ENCODE data around the gene TMED10. TPM values are rescaled to one million over a fixed set of nuclear protein-coding genes. Genes with fewer than 3 reads are reported as not detected.
A peak's percentile ranks its signal among the peaks of the same experiment; 100 is the strongest.

TMED10 gene
- total RNA-seq, 4 donors from 2014 or later: 58.6 to 181 (median 115) TPM

- peak overlapping the region in 1 of 4 donors; percentile 33 for H3K27ac ChIP-seq
- TF ChIP-seq CTCF (IDR thresholded peaks at IDR 0.05) (no peak), POLR2A (IDR thresholded peaks at IDR 0.05) (no peak)
- H3K36me3 ChIP-seq: no peaks in the 10 kb centered on the region
- no peaks in the 10 kb centered on the region for H3K9me3 ChIP-seq
- H3K27me3 ChIP-seq: no peaks in the 10 kb centered on the region
- H3K4me3 ChIP-seq: no peak overlapping the region
- peaks cover 0 to 18% (median 0%) of the 10 kb centered on the region in 4 donors for H3K4me1 ChIP-seq
- no peak for DNase-seq
Measured at GRCh38 chr14:75196468-75196867, 20.1 kb upstream of the TMED10 start.

- Histone ChIP-seq H3K27ac (peak overlapping the region in 1 of 4 donors; percentile 33), H3K9me3 (no peaks in the 10 kb centered on the region), H3K4me3 (no peak overlapping the region), H3K4me1 (peaks cover 0 to 18% (median 0%) of the 10 kb centered on the region in 4 donors), H3K27me3 (no peaks in the 10 kb centered on the region), H3K36me3 (no peaks in the 10 kb centered on the region)
- TF ChIP-seq POLR2A (IDR thresholded peaks at IDR 0.05) (no peak), CTCF (IDR thresholded peaks at IDR 0.05) (no peak)
- DNase-seq: no peak
Measured at GRCh38 chr14:75196064-75196463, 19.7 kb upstream of the TMED10 start.

GRCh38 chr14:75191100-75191499, 14.7 kb upstream of the TMED10 start:
- H3K27ac ChIP-seq: no peak overlapping the region
- no peak overlapping the region for H3K4me3 ChIP-seq
- H3K4me1 ChIP-seq: peaks cover 0 to 3% (median 0%) of the 10 kb centered on the region in 4 donors
- H3K36me3 ChIP-seq: no peaks in the 10 kb centered on the region
- H3K27me3 ChIP-seq: no peaks in the 10 kb centered on the region
- H3K9me3 ChIP-seq: no peaks in the 10 kb centered on the region
- no peak for DNase-seq
- no peak for TF ChIP-seq POLR2A (IDR thresholded peaks at IDR 0.05)
- no peak for TF ChIP-seq CTCF (IDR thresholded peaks at IDR 0.05)

GRCh38 chr14:75190023-75190422, 13.6 kb upstream of the TMED10 start:
- Histone ChIP-seq H3K9me3 (no peaks in the 10 kb centered on the region), H3K4me1 (peaks cover 0 to 3% (median 0%) of the 10 kb centered on the region in 4 donors), H3K27ac (no peak overlapping the region), H3K4me3 (no peak overlapping the region), H3K27me3 (no peaks in the 10 kb centered on the region), H3K36me3 (no peaks in the 10 kb centered on the region)
- TF ChIP-seq POLR2A (IDR thresholded peaks at IDR 0.05) (no peak), CTCF (IDR thresholded peaks at IDR 0.05) (no peak)
- no peak for DNase-seq

- peak in 2 of 3 donors; percentile 57 to 66 for DNase-seq
- peak overlapping the region in 1 of 4 donors; percentile 34 for H3K27ac ChIP-seq
Measured at GRCh38 chr14:75188520-75189268, 12.3 kb upstream of the TMED10 start.

More at GRCh38 chr14:75188520-75189268, 12.3 kb upstream of the TMED10 start:
- TF ChIP-seq CTCF (IDR thresholded peaks at IDR 0.05): no peak
- TF ChIP-seq POLR2A (IDR thresholded peaks at IDR 0.05): no peak
- H3K36me3 ChIP-seq: no peaks in the 10 kb centered on the region
- H3K4me3 ChIP-seq: no peak overlapping the region
- H3K4me1 ChIP-seq: peaks cover 0 to 3% (median under 1%) of the 10 kb centered on the region in 4 donors
- no peaks in the 10 kb centered on the region for H3K27me3 ChIP-seq
- no peaks in the 10 kb centered on the region for H3K9me3 ChIP-seq
